Measurements from ENCODE around the gene NECTIN2. TPM values are rescaled to one million over a fixed set of nuclear protein-coding genes. Genes with fewer than 3 reads are reported as not detected.
A peak's percentile ranks its signal among the peaks of the same experiment; 100 is the strongest.

Gene NECTIN2
- total RNA-seq, 1 experiment from 2014 or later = 176 TPM

GRCh38 chr19:44890366-44891015 is 44.4 kb downstream of the NECTIN2 start:
- Mint-ChIP-seq H3K36me3 (ENCODE audit: insufficient read depth in 1 of 3, low read depth in 3 of 3) (peaks cover 47 to 72% (median 68%) of the 10 kb centered on the region in 3 experiments; a peak in 6 of 7 replicates), H3K9me3 (no peaks in the 10 kb centered on the region), H3K27ac (peak overlapping the region; percentile 89 to 100 (median 97)), H3K4me3 (peak overlapping the region; percentile 81 to 86), H3K27me3 (ENCODE audit: low read depth) (no peaks in the 10 kb centered on the region; the same call in 1 of the 2 replicates), H3K4me1 (peaks cover 3 to 23% of the 10 kb centered on the region in 2 experiments)
- Histone ChIP-seq H2BK15ac (ENCODE audit: low read depth, low read length) (no peak overlapping the region), H3K4ac (ENCODE audit: low read depth, low read length) (no peak overlapping the region), H4K8ac (replicated peaks; ENCODE audit: insufficient read length, low read depth, low read length) (no peak overlapping the region), H3T11ph (ENCODE audit: low read length) (no peak overlapping the region), H3K4me2 (ENCODE audit: insufficient read depth, insufficient read length, low read length) (peak overlapping the region; percentile 60), H3K79me1 (ENCODE audit: insufficient read depth, low read depth, low read length, poor library complexity, severe bottlenecking) (peaks cover 15% of the 10 kb centered on the region), H4K20me1 (ENCODE audit: control insufficient read depth, insufficient read depth, insufficient read length) (peaks cover 3% of the 10 kb centered on the region), H2BK12ac (ENCODE audit: insufficient read length, low read depth, low read length) (no peak overlapping the region), H3K9me3 (ENCODE audit: control insufficient read depth, low read depth, low read length) (no peaks in the 10 kb centered on the region), H3K79me2 (ENCODE audit: insufficient read depth, low read length) (peaks cover 12% of the 10 kb centered on the region), H3K14ac (ENCODE audit: insufficient read depth, low read length) (no peak overlapping the region), H2BK5ac (ENCODE audit: insufficient read length, low read length) (no peak overlapping the region), H4K5ac (ENCODE audit: insufficient read length, low read depth, low read length) (no peak overlapping the region), H3K27me3 (ENCODE audit: insufficient read depth, low read length) (no peaks in the 10 kb centered on the region), H2AK5ac (ENCODE audit: insufficient read length, low read length) (no peak overlapping the region), H3K56ac (ENCODE audit: insufficient read length, low read depth, low read length) (no peak overlapping the region), H4K91ac (ENCODE audit: insufficient read length, low read depth, low read length) (no peak overlapping the region), H3K9ac (ENCODE audit: extremely low read depth, insufficient read length, low read length) (peak overlapping the region; percentile 18), H2BK20ac (ENCODE audit: low read depth, low read length, poor library complexity, severe bottlenecking) (no peak overlapping the region), H3K23me2 (ENCODE audit: insufficient read length, low read depth, low read length, poor library complexity, severe bottlenecking) (peaks cover 6% of the 10 kb centered on the region), H3K27ac (ENCODE audit: insufficient read length, low read depth, low read length) (peak overlapping the region; percentile 49), H3K4me1 (ENCODE audit: insufficient read depth, low read length) (peaks cover 6% of the 10 kb centered on the region; the same call in 1 of the 2 replicates), H3K23ac (ENCODE audit: insufficient read length, low read depth, low read length) (no peak overlapping the region), H2BK120ac (ENCODE audit: low read depth, low read length, poor library complexity, severe bottlenecking) (no peak overlapping the region), H3K18ac (ENCODE audit: insufficient read length, low read depth, low read length) (no peak overlapping the region), H2AFZ (ENCODE audit: low read length) (no peak overlapping the region)
- no CpG with 5 or more reads among the region's 40 CpGs for WGBS (ENCODE audit: extremely low coverage, insufficient read length, low lambda C conversion rate)
- peak; percentile 100 for DNase-seq
- TF ChIP-seq CTCF (conservative IDR thresholded peaks at IDR 0.05) = no peak

All from H9 (cell line).